A673 (cell line): ENCODE measurements around the gene DENND1A.

Experiments used
- CTCF ChIP-seq: fragments of 300-800, 200-600 bp; sonication (generic); conservative IDR thresholded peaks from 2 replicates; pipeline ENCODE4 v1.5.1; 2017; ENCODE audit warnings: low read depth, mild to moderate bottlenecking, antibody characterized with exemption, low read length, moderate library complexity, mixed read lengths
- EZH2 ChIP-seq: fragments of 200-600 bp; sonication (generic); IDR thresholded peaks from 2 replicates; pipeline ENCODE4 v1.6.1; 2017; ENCODE audit warnings: borderline replicate concordance, low read depth, mild to moderate bottlenecking, mixed read lengths, antibody characterized with exemption, low read length; ENCODE audit not compliant: poor library complexity, severe bottlenecking

- TF ChIP-seq CTCF (no peak), EZH2 (no peak)
These were observed 547.0 kb downstream of the DENND1A start for GRCh38 chr9:123382653-123383511.
